ENCODE data around the gene GATAD2A.

Gene GATAD2A

GRCh38 chr19:19525611-19526380 lies 120.3 kb downstream of the GATAD2A start:
- no peak for DNase-seq
- peaks cover 28% of the 10 kb centered on the region for H3K36me3 ChIP-seq (ENCODE audit: control insufficient read depth, insufficient read depth, low read length)

GRCh38 chr19:19526581-19527370 lies 121.3 kb downstream of the GATAD2A start:
- H3K27ac ChIP-seq (ENCODE audit: insufficient read depth, low read length, poor library complexity, severe bottlenecking) = no peak overlapping the region
- H3K4me3 ChIP-seq (ENCODE audit: insufficient read depth, low read depth, low read length, poor library complexity, severe bottlenecking) = no peak overlapping the region
- peaks cover 28% of the 10 kb centered on the region for H3K36me3 ChIP-seq (ENCODE audit: control insufficient read depth, insufficient read depth, low read length)
- H3K9me3 ChIP-seq (ENCODE audit: control insufficient read depth, low read length) = no peaks in the 10 kb centered on the region
- no peaks in the 10 kb centered on the region for H3K27me3 ChIP-seq (replicated peaks; ENCODE audit: control insufficient read depth, insufficient read depth, low read length, poor library complexity, severe bottlenecking)
- H3K4me1 ChIP-seq (ENCODE audit: control insufficient read depth, insufficient read depth, low read length, poor library complexity, severe bottlenecking) = no peaks in the 10 kb centered on the region
- no peak for DNase-seq

More at GRCh38 chr19:19525611-19526380, 120.3 kb downstream of the GATAD2A start:
- Histone ChIP-seq H3K27ac (ENCODE audit: insufficient read depth, low read length, poor library complexity, severe bottlenecking) (no peak overlapping the region), H3K4me1 (ENCODE audit: control insufficient read depth, insufficient read depth, low read length, poor library complexity, severe bottlenecking) (no peaks in the 10 kb centered on the region), H3K9me3 (ENCODE audit: control insufficient read depth, low read length) (no peaks in the 10 kb centered on the region), H3K27me3 (replicated peaks; ENCODE audit: control insufficient read depth, insufficient read depth, low read length, poor library complexity, severe bottlenecking) (no peaks in the 10 kb centered on the region), H3K4me3 (ENCODE audit: insufficient read depth, low read depth, low read length, poor library complexity, severe bottlenecking) (no peak overlapping the region)

- DNase-seq = no peak
- H3K36me3 ChIP-seq (ENCODE audit: control insufficient read depth, insufficient read depth, low read length) = peaks cover 28% of the 10 kb centered on the region
Observed at GRCh38 chr19:19527371-19527656, 121.8 kb downstream of the GATAD2A start.

GRCh38 chr19:19527674-19528625 lies 122.5 kb downstream of the GATAD2A start:
- Histone ChIP-seq H3K27me3 (replicated peaks; ENCODE audit: control insufficient read depth, insufficient read depth, low read length, poor library complexity, severe bottlenecking) (no peaks in the 10 kb centered on the region), H3K36me3 (ENCODE audit: control insufficient read depth, insufficient read depth, low read length) (peaks cover 28% of the 10 kb centered on the region), H3K9me3 (ENCODE audit: control insufficient read depth, low read length) (no peaks in the 10 kb centered on the region), H3K4me1 (ENCODE audit: control insufficient read depth, insufficient read depth, low read length, poor library complexity, severe bottlenecking) (peaks cover 11% of the 10 kb centered on the region), H3K27ac (ENCODE audit: insufficient read depth, low read length, poor library complexity, severe bottlenecking) (no peak overlapping the region), H3K4me3 (ENCODE audit: insufficient read depth, low read depth, low read length, poor library complexity, severe bottlenecking) (no peak overlapping the region)
- DNase-seq = no peak

More at GRCh38 chr19:19527371-19527656, 121.8 kb downstream of the GATAD2A start:
- H3K27me3 ChIP-seq (replicated peaks; ENCODE audit: control insufficient read depth, insufficient read depth, low read length, poor library complexity, severe bottlenecking) = no peaks in the 10 kb centered on the region
- H3K9me3 ChIP-seq (ENCODE audit: control insufficient read depth, low read length) = no peaks in the 10 kb centered on the region
- peaks cover 5% of the 10 kb centered on the region for H3K4me1 ChIP-seq (ENCODE audit: control insufficient read depth, insufficient read depth, low read length, poor library complexity, severe bottlenecking)
- H3K4me3 ChIP-seq (ENCODE audit: insufficient read depth, low read depth, low read length, poor library complexity, severe bottlenecking) = no peak overlapping the region
- no peak overlapping the region for H3K27ac ChIP-seq (ENCODE audit: insufficient read depth, low read length, poor library complexity, severe bottlenecking)

- H3K4me3 ChIP-seq (ENCODE audit: insufficient read depth, low read depth, low read length, poor library complexity, severe bottlenecking) = no peak within 1 kb of the TSS
- H3K27ac ChIP-seq (ENCODE audit: insufficient read depth, low read length, poor library complexity, severe bottlenecking) = no peak within 1 kb of the TSS
- DNase-seq = no peak
- H3K27me3 ChIP-seq (replicated peaks; ENCODE audit: control insufficient read depth, insufficient read depth, low read length, poor library complexity, severe bottlenecking) = no peaks in the 10 kb centered on the region
- peaks cover 28% of the 10 kb centered on the region for H3K36me3 ChIP-seq (ENCODE audit: control insufficient read depth, insufficient read depth, low read length)
- no peaks in the 10 kb centered on the region for H3K9me3 ChIP-seq (ENCODE audit: control insufficient read depth, low read length)
- H3K4me1 ChIP-seq (ENCODE audit: control insufficient read depth, insufficient read depth, low read length, poor library complexity, severe bottlenecking) = peaks cover 12% of the 10 kb centered on the region
Observed at GRCh38 chr19:19528721-19529490, 123.4 kb downstream of the GATAD2A start, which contains the start of gene YJEFN3. Gene YJEFN3, plus strand, starts transcription at chr19:19528911. Its CDS starts 22 bp downstream, at chr19:19528933.

- Histone ChIP-seq H3K27me3 (replicated peaks; ENCODE audit: control insufficient read depth, insufficient read depth, low read length, poor library complexity, severe bottlenecking) (no peaks in the 10 kb centered on the region), H3K9me3 (ENCODE audit: control insufficient read depth, low read length) (no peaks in the 10 kb centered on the region), H3K4me1 (ENCODE audit: control insufficient read depth, insufficient read depth, low read length, poor library complexity, severe bottlenecking) (peaks cover 12% of the 10 kb centered on the region), H3K36me3 (ENCODE audit: control insufficient read depth, insufficient read depth, low read length) (peaks cover 28% of the 10 kb centered on the region), H3K27ac (ENCODE audit: insufficient read depth, low read length, poor library complexity, severe bottlenecking) (no peak overlapping the region), H3K4me3 (ENCODE audit: insufficient read depth, low read depth, low read length, poor library complexity, severe bottlenecking) (no peak overlapping the region)
- no peak for DNase-seq
Observed at GRCh38 chr19:19529783-19530422, 124.4 kb downstream of the GATAD2A start.

GRCh38 chr19:19530423-19530804 lies 124.9 kb downstream of the GATAD2A start:
- no peaks in the 10 kb centered on the region for H3K27me3 ChIP-seq (replicated peaks; ENCODE audit: control insufficient read depth, insufficient read depth, low read length, poor library complexity, severe bottlenecking)
- no peak overlapping the region for H3K4me3 ChIP-seq (ENCODE audit: insufficient read depth, low read depth, low read length, poor library complexity, severe bottlenecking)
- peaks cover 28% of the 10 kb centered on the region for H3K36me3 ChIP-seq (ENCODE audit: control insufficient read depth, insufficient read depth, low read length)
- H3K27ac ChIP-seq (ENCODE audit: insufficient read depth, low read length, poor library complexity, severe bottlenecking) = no peak overlapping the region
- H3K9me3 ChIP-seq (ENCODE audit: control insufficient read depth, low read length) = no peaks in the 10 kb centered on the region
- DNase-seq = no peak
- peaks cover 12% of the 10 kb centered on the region for H3K4me1 ChIP-seq (ENCODE audit: control insufficient read depth, insufficient read depth, low read length, poor library complexity, severe bottlenecking)

GRCh38 chr19:19530889-19531288 lies 125.4 kb downstream of the GATAD2A start:
- Histone ChIP-seq H3K9me3 (ENCODE audit: control insufficient read depth, low read length) (no peaks in the 10 kb centered on the region), H3K27ac (ENCODE audit: insufficient read depth, low read length, poor library complexity, severe bottlenecking) (no peak overlapping the region), H3K4me1 (ENCODE audit: control insufficient read depth, insufficient read depth, low read length, poor library complexity, severe bottlenecking) (peaks cover 12% of the 10 kb centered on the region), H3K36me3 (ENCODE audit: control insufficient read depth, insufficient read depth, low read length) (peaks cover 27% of the 10 kb centered on the region), H3K4me3 (ENCODE audit: insufficient read depth, low read depth, low read length, poor library complexity, severe bottlenecking) (no peak overlapping the region), H3K27me3 (replicated peaks; ENCODE audit: control insufficient read depth, insufficient read depth, low read length, poor library complexity, severe bottlenecking) (no peaks in the 10 kb centered on the region)
- DNase-seq = no peak
